ENCODE measurements around the gene RAB11FIP2.

Gene RAB11FIP2

GRCh38 chr10:118034791-118035261 is 11.9 kb downstream of the RAB11FIP2 start:
- Histone ChIP-seq H3K4me2 (ENCODE audit: low read length) (no peak overlapping the region), H3K27ac (ENCODE audit: low read depth, low read length) (no peak overlapping the region), H3K9me3 (ENCODE audit: control insufficient read depth, insufficient read depth, low read length) (no peaks in the 10 kb centered on the region), H3K27me3 (ENCODE audit: control insufficient read depth, low read length) (no peaks in the 10 kb centered on the region), H3K9me2 (replicated peaks; ENCODE audit: control insufficient read depth, low read length) (no peaks in the 10 kb centered on the region), H3K4me3 (ENCODE audit: low read length) (no peak overlapping the region), H3K36me3 (ENCODE audit: control insufficient read depth, low read length) (peaks cover 52% of the 10 kb centered on the region), H3K4me1 (ENCODE audit: control insufficient read depth, low read length) (no peaks in the 10 kb centered on the region), H3K79me2 (ENCODE audit: control insufficient read depth, low read length) (peaks cover 14% of the 10 kb centered on the region), H3F3A (ENCODE audit: control insufficient read depth, insufficient read depth) (no peaks in the 10 kb centered on the region), H4K20me1 (ENCODE audit: control insufficient read depth, insufficient read depth, low read depth, low read length) (0 out of 2 replicates have a peak, but pooled peaks cover 4% of the 10 kb centered on the region)
- TF ChIP-seq EZH2phosphoT487 (IDR thresholded peaks at IDR 0.05; ENCODE audit: borderline replicate concordance, low read length) (no peak), CTCF (IDR thresholded peaks at IDR 0.05; ENCODE audit: low read depth, low read length, poor library complexity, severe bottlenecking) (no peak)

- no peaks in the 10 kb centered on the region for H3K9me2 ChIP-seq (replicated peaks; ENCODE audit: control insufficient read depth, low read length)
- H3K27ac ChIP-seq (ENCODE audit: low read depth, low read length), result no peak overlapping the region
- no peaks in the 10 kb centered on the region for H3K9me3 ChIP-seq (ENCODE audit: control insufficient read depth, insufficient read depth, low read length)
- H3K4me3 ChIP-seq (ENCODE audit: low read length), result no peak overlapping the region
- TF ChIP-seq EZH2phosphoT487 (IDR thresholded peaks at IDR 0.05; ENCODE audit: borderline replicate concordance, low read length) (no peak), CTCF (IDR thresholded peaks at IDR 0.05; ENCODE audit: low read depth, low read length, poor library complexity, severe bottlenecking) (no peak)
- H3K79me2 ChIP-seq (ENCODE audit: control insufficient read depth, low read length), result peaks cover 10% of the 10 kb centered on the region
- H3K4me1 ChIP-seq (ENCODE audit: control insufficient read depth, low read length), result no peaks in the 10 kb centered on the region
- H4K20me1 ChIP-seq (ENCODE audit: control insufficient read depth, insufficient read depth, low read depth, low read length), result 0 out of 2 replicates have a peak, but pooled peaks cover 4% of the 10 kb centered on the region
- H3K27me3 ChIP-seq (ENCODE audit: control insufficient read depth, low read length), result no peaks in the 10 kb centered on the region
- H3K36me3 ChIP-seq (ENCODE audit: control insufficient read depth, low read length), result peaks cover 45% of the 10 kb centered on the region
- H3K4me2 ChIP-seq (ENCODE audit: low read length), result no peak overlapping the region
- H3F3A ChIP-seq (ENCODE audit: control insufficient read depth, insufficient read depth), result no peaks in the 10 kb centered on the region
Measured at GRCh38 chr10:118033905-118034304, 12.8 kb downstream of the RAB11FIP2 start.

- no peaks in the 10 kb centered on the region for H3K4me1 ChIP-seq (ENCODE audit: control insufficient read depth, low read length)
- no peaks in the 10 kb centered on the region for H3F3A ChIP-seq (ENCODE audit: control insufficient read depth, insufficient read depth)
- no peaks in the 10 kb centered on the region for H3K27me3 ChIP-seq (ENCODE audit: control insufficient read depth, low read length)
- no peak overlapping the region for H3K27ac ChIP-seq (ENCODE audit: low read depth, low read length)
- H3K9me3 ChIP-seq (ENCODE audit: control insufficient read depth, insufficient read depth, low read length), result no peaks in the 10 kb centered on the region
- peaks cover 39% of the 10 kb centered on the region for H3K36me3 ChIP-seq (ENCODE audit: control insufficient read depth, low read length)
- H3K9me2 ChIP-seq (replicated peaks; ENCODE audit: control insufficient read depth, low read length), result no peaks in the 10 kb centered on the region
- H3K79me2 ChIP-seq (ENCODE audit: control insufficient read depth, low read length), result peaks cover 6% of the 10 kb centered on the region
- 0 out of 2 replicates have a peak, but pooled peaks cover 4% of the 10 kb centered on the region for H4K20me1 ChIP-seq (ENCODE audit: control insufficient read depth, insufficient read depth, low read depth, low read length)
- TF ChIP-seq CTCF (IDR thresholded peaks at IDR 0.05; ENCODE audit: low read depth, low read length, poor library complexity, severe bottlenecking) (no peak), EZH2phosphoT487 (IDR thresholded peaks at IDR 0.05; ENCODE audit: borderline replicate concordance, low read length) (no peak)
- H3K4me3 ChIP-seq (ENCODE audit: low read length), result no peak overlapping the region
- no peak overlapping the region for H3K4me2 ChIP-seq (ENCODE audit: low read length)
Measured at GRCh38 chr10:118032564-118032963, 14.2 kb downstream of the RAB11FIP2 start.

All from DOHH2 (cell line).